ENCODE measurements around the gene CRELD2.

GRCh38 chr22:49956418-49956770, 38.0 kb downstream of the CRELD2 start:
- no peak for TF ChIP-seq CTCF (IDR thresholded peaks at IDR 0.05)
- TF ChIP-seq POLR2A (IDR thresholded peaks at IDR 0.05; ENCODE audit: low read depth), result no peak
